ENCODE measurements around the gene KATNAL1. TPM values are rescaled to one million over a fixed set of nuclear protein-coding genes. Genes with fewer than 3 reads are reported as not detected.

The KATNAL1 gene
- total and polyA plus RNA-seq, 2 of the 4 experiments (the other 2 are of a cell fraction), result 6.9 to 16.8 TPM

GRCh38 chr13:30289533-30289932, 17.8 kb downstream of the KATNAL1 start:
- Histone ChIP-seq H3K56ac (ENCODE audit: extremely low read depth, insufficient read depth, low read length) (no peak overlapping the region), H2BK15ac (ENCODE audit: low read depth, low read length) (no peak overlapping the region), H3K4me1 (ENCODE audit: control insufficient read depth, insufficient read depth, low read length) (peaks cover 2% of the 10 kb centered on the region), H2BK20ac (ENCODE audit: low read depth, low read length) (no peak overlapping the region), H3K23ac (ENCODE audit: low read depth, low read length) (no peak overlapping the region), H3K4me2 (ENCODE audit: low read depth, low read length) (peak overlapping the region; percentile 20; the same call in 1 of the 2 replicates), H3K4ac (ENCODE audit: low read depth, low read length) (no peak overlapping the region), H3K27me3 (ENCODE audit: control insufficient read depth, insufficient read depth, low read length) (no peaks in the 10 kb centered on the region), H3K36me3 (ENCODE audit: control insufficient read depth, insufficient read depth, low read length) (no peaks in the 10 kb centered on the region), H2AK9ac (replicated peaks; ENCODE audit: low read depth, low read length, poor library complexity) (no peak overlapping the region), H4K5ac (ENCODE audit: low read depth, low read length) (no peak overlapping the region), H3K79me1 (ENCODE audit: low read depth in 1 of 2, low read length in 2 of 2) (peaks cover 43 to 69% of the 10 kb centered on the region in 2 experiments), H3K9ac (ENCODE audit: low read depth, low read length) (no peak overlapping the region), H4K20me1 (ENCODE audit: insufficient read depth, low read length) (peaks cover 33% of the 10 kb centered on the region; the same call in 1 of the 2 replicates), H3K27ac (ENCODE audit: insufficient read depth, low read length) (no peak overlapping the region), H3K4me3 (ENCODE audit: insufficient read depth, low read depth, low read length) (no peak overlapping the region), H2AK5ac (ENCODE audit: low read depth, low read length) (no peak overlapping the region), H3K9me1 (ENCODE audit: insufficient read depth, low read length) (no peaks in the 10 kb centered on the region; the same call in 1 of the 2 replicates), H3K14ac (replicated peaks; ENCODE audit: low read depth, low read length) (no peak overlapping the region), H3K9me3 (ENCODE audit: control insufficient read depth, insufficient read depth, low read length) (no peaks in the 10 kb centered on the region), H3K18ac (ENCODE audit: low read depth, low read length) (no peak overlapping the region), H2AFZ (replicated peaks; ENCODE audit: low read length, poor library complexity) (no peak overlapping the region), H2BK5ac (ENCODE audit: low read depth, low read length, poor library complexity, severe bottlenecking) (no peak overlapping the region), H4K8ac (ENCODE audit: low read depth in 2 of 2, low read length in 2 of 2) (no peak overlapping the region), H4K91ac (ENCODE audit: insufficient read depth, low read depth, low read length) (no peak overlapping the region), H2BK120ac (ENCODE audit: low read depth, low read length) (no peak overlapping the region)
- DNase-seq (no peak), ATAC-seq (ENCODE audit: low read depth) (no peak)
- BruUV-seq (replicated peaks), result no TSS peak
- dilution Hi-C loops (cut with HindIII; ENCODE audit: low sequenced_read_pairs, unreplicated experiment), result no loop called here
- in situ Hi-C loops (cut with MboI; ENCODE audit: low sequenced_read_pairs), result no loop called here
- intact Hi-C loops (cut with micrococcal nuclease), result no loop called here
- POLR2A ChIA-PET (ENCODE audit: unreplicated experiment), result no interaction called here
- CTCF ChIA-PET, result no interaction called here
- no peak for TF ChIP-seq SMC3 (IDR thresholded peaks at IDR 0.05; ENCODE audit: low read depth, low read length)
- no peak for TF ChIP-seq MAFK (IDR thresholded peaks at IDR 0.05; ENCODE audit: low read depth, low read length)
- no peak for TF ChIP-seq MXI1 (IDR thresholded peaks at IDR 0.05; ENCODE audit: borderline replicate concordance, low read depth, low read length)
- TF ChIP-seq, protein P1, sequence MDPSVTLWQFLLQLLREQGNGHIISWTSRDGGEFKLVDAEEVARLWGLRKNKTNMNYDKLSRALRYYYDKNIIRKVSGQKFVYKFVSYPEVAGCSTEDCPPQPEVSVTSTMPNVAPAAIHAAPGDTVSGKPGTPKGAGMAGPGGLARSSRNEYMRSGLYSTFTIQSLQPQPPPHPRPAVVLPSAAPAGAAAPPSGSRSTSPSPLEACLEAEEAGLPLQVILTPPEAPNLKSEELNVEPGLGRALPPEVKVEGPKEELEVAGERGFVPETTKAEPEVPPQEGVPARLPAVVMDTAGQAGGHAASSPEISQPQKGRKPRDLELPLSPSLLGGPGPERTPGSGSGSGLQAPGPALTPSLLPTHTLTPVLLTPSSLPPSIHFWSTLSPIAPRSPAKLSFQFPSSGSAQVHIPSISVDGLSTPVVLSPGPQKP (IDR thresholded peaks at IDR 0.05; ENCODE audit: borderline replicate concordance, low read depth, low read length), result no peak
- TF ChIP-seq FOS (IDR thresholded peaks at IDR 0.05; ENCODE audit: low read depth, low read length), result no peak
- TF ChIP-seq USF2 (IDR thresholded peaks at IDR 0.05; ENCODE audit: low read depth, low read length), result no peak
- TF ChIP-seq, protein P2, sequence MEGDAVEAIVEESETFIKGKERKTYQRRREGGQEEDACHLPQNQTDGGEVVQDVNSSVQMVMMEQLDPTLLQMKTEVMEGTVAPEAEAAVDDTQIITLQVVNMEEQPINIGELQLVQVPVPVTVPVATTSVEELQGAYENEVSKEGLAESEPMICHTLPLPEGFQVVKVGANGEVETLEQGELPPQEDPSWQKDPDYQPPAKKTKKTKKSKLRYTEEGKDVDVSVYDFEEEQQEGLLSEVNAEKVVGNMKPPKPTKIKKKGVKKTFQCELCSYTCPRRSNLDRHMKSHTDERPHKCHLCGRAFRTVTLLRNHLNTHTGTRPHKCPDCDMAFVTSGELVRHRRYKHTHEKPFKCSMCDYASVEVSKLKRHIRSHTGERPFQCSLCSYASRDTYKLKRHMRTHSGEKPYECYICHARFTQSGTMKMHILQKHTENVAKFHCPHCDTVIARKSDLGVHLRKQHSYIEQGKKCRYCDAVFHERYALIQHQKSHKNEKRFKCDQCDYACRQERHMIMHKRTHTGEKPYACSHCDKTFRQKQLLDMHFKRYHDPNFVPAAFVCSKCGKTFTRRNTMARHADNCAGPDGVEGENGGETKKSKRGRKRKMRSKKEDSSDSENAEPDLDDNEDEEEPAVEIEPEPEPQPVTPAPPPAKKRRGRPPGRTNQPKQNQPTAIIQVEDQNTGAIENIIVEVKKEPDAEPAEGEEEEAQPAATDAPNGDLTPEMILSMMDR (conservative IDR thresholded peaks at IDR 0.05; ENCODE audit: low read depth, low read length), result no peak
- TF ChIP-seq CEBPB (IDR thresholded peaks at IDR 0.05; ENCODE audit: low read depth, low read length), result no peak
- no peak for TF ChIP-seq NFE2L2 (IDR thresholded peaks at IDR 0.05; ENCODE audit: low read depth, low read length)
- no peak for TF ChIP-seq MAZ (IDR thresholded peaks at IDR 0.05; ENCODE audit: borderline replicate concordance, low read depth, low read length)
- TF ChIP-seq POLR2A (IDR thresholded peaks at IDR 0.05; ENCODE audit: low read depth, low read length), result no peak
- TF ChIP-seq RFX5 (IDR thresholded peaks at IDR 0.05; ENCODE audit: low read depth, low read length), result no peak
- TF ChIP-seq CHD1 (IDR thresholded peaks at IDR 0.05; ENCODE audit: low read depth, low read length), result no peak
- TF ChIP-seq RAD21 (IDR thresholded peaks at IDR 0.05; ENCODE audit: low read length), result no peak

All from IMR-90 (cell line).